Astrocyte of the cerebellum (primary cell): ENCODE results near the gene RPP14.

Experiments
- DNase-seq: peaks from one replicate; pipeline ENCODE4 v3.0.0-alpha.2; 2011; ENCODE audit warnings: low read depth
- H3K4me3 ChIP-seq: 2 replicates; pipeline ENCODE4 v1.5.1; 2011; ENCODE audit warnings: mild to moderate bottlenecking, low read depth, low read length, moderate library complexity
- CTCF ChIP-seq: IDR thresholded peaks from 2 replicates; pipeline ENCODE4 v1.5.1; 2012; ENCODE audit warnings: low read length, low read depth, moderate library complexity, mild to moderate bottlenecking; ENCODE audit errors: missing control alignments
- in situ Hi-C: cut with HindIII; loops from 2 replicates; pipeline ENCODE4 v1.10.0; 2017; ENCODE audit warnings: low sequenced_read_pairs

Gene RPP14

GRCh38 chr3:58305882-58306711 is at the start of gene RPP14, which contains the start of gene HTD2:
RPP14 (plus strand) TSS chr3:58306245; CDS start chr3:58310330, 4,085 bp downstream.
HTD2 (plus strand) TSS chr3:58306520; CDS start chr3:58317614, 11,094 bp downstream.
- in situ Hi-C loops: no loop called here
- peak; percentile 97 for DNase-seq
- TF ChIP-seq CTCF: peak; percentile 97
- peak within 1 kb of the TSS; percentile 91 for H3K4me3 ChIP-seq

- TF ChIP-seq CTCF: no peak
- no peak overlapping the region for H3K4me3 ChIP-seq
- in situ Hi-C loops: no loop called here
- DNase-seq: no peak
These were observed 49.5 kb upstream of the RPP14 start for GRCh38 chr3:58256511-58256910.

- DNase-seq: no peak
- in situ Hi-C loops: no loop called here
- H3K4me3 ChIP-seq: no peak overlapping the region
- no peak for TF ChIP-seq CTCF
These were observed 47.5 kb upstream of the RPP14 start for GRCh38 chr3:58258392-58259055.

GRCh38 chr3:58260261-58260731 is 45.7 kb upstream of the RPP14 start:
- TF ChIP-seq CTCF: no peak
- in situ Hi-C loops: no loop called here
- peak; percentile 34 for DNase-seq
- no peak overlapping the region for H3K4me3 ChIP-seq

- no peak for DNase-seq
- TF ChIP-seq CTCF: no peak
- in situ Hi-C loops: no loop called here
- no peak overlapping the region for H3K4me3 ChIP-seq
These were observed 45.3 kb upstream of the RPP14 start for GRCh38 chr3:58260733-58261132.

GRCh38 chr3:58261954-58262666 is 43.9 kb upstream of the RPP14 start:
- in situ Hi-C loops: no loop called here
- H3K4me3 ChIP-seq: no peak overlapping the region
- no peak for DNase-seq
- no peak for TF ChIP-seq CTCF
